GM18526 (cell line): ENCODE data around the gene DSP.

ENCODE experiments used
- POLR2A ChIP-seq: IDR thresholded peaks from 3 replicates; pipeline ENCODE4 v1.6.1; 2011; ENCODE audit not compliant: insufficient read length; ENCODE audit errors: extremely low read depth

Gene DSP

DNA sequence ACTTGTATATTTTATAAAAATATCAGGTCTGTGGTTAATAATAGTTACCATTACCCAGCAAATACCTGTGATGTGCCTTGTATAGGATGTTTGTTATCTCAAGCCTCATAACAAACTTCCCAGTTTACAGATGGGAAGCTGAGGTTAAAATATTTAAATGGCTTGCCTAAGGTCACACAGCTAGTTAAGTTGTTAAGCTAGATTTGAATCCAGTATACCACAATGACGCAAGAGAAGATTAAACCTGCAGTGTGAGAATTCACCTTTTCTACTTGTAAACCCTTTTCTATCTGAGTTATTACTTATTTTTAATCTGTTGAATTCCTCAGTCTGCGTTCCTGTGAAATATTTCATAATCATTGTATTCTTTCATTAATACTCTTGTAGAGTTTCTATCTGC is 4.9 kb downstream of the DSP start:
- TF ChIP-seq POLR2A = no peak

DNA sequence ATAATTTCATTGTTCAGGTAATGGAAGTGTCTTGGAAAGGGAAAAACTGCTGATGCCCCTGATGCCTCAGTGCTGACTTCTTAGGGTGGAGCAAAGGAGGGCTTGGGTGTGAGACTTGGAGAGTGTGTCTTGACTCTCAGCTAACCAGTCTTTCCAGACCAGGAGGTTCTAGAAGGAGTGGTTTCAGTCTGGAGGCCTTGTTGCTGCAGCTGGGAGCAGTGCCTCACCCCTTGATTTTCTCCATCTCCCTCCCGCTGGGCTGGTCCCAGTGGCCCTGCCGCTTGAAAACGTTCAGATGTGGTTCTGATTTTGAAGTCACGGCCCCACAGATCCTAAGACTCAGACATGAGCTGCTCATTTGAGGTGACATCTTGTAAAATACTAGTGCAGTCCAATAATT is 5.4 kb downstream of the DSP start:
- TF ChIP-seq POLR2A = no peak

DNA sequence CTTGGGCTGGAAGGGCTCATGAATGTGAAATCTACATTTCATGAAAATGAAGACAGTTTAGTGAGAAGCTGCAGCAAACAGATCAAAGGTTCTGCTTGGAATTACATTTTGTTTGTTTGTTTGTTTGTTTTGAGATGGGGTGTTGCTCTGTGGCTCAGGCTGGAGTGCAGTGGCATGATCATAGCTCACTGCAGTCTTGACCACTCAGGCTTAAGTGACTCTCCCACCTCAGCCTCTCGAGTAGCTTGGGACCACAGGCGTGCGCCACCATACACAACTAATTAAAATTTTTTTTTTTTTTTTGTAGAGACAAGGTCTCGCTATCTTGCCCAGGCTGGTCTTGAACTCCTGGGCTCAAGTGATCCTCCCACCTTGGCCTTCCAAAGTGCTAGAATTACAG is 5.8 kb downstream of the DSP start:
- no peak for TF ChIP-seq POLR2A

DNA sequence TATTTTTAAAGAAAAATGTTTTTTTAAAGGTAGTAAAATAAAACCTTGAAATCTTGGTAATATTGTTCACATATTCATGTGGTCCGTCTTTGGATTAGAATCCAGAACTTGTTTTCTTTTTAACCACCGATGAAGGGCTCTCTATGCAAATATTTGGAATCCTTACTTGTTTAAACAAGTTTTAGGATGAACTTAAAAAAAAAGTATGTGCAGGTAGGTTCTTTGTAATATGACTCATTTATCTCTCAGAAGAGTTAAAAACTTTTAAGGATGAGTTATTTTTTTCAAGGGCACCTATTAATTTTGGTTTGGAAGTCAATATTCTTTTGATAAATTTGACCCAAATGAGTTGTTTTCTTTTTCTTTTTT is 8.9 kb downstream of the DSP start:
- TF ChIP-seq POLR2A = no peak

DNA sequence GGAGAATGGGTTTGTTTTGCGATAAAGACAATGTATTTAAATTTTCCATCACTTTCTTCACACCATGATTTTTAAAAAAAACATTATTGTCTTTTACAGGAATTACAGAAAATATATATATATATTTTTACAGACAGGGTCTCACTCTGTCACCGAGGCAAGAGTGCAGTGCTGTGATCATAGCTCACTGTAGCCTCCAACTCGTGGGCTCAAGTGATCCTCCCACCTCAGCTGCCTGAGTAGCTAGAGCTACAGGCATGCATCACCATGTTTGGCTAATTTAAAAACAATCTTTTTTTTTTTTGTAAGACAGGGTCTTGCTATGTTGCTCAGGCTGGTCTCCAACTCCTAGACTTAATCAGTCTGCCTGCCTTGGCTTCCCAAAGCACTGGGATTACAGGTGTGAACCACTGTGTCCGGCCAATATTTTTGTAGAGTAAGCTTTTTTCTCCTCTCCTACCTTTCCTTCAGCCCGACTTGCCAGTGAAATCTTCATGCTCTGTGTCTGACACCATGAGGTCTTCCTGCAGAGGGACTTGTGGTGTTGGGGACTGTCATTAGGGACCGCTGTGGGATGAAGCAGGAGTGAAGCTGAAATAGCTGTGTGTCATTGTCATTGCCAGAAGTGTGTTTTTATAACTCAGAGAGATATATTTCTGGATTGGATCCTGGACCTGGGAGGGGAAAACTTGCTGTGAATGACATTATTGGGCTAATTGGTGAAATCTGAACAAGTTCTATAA is 13.2 kb downstream of the DSP start:
- TF ChIP-seq POLR2A = no peak

DNA sequence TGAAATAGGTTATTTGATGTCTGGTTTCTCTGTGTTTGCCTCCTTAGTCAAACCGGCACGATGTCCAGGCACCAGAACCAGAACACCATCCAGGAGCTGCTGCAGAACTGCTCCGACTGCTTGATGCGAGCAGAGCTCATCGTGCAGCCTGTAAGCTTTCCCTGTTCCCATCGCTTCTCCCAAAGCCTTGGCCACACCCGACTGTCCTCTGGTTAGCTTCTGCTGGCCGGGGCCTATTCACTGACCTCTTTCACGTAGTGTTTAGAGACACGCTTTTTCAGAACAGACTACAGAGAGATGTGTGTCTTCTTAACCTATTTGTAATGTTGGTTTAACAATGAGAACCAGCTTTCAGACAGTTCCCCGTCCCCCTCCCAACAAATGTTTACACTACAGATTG is 14.2 kb downstream of the DSP start:
- TF ChIP-seq POLR2A = no peak

DNA sequence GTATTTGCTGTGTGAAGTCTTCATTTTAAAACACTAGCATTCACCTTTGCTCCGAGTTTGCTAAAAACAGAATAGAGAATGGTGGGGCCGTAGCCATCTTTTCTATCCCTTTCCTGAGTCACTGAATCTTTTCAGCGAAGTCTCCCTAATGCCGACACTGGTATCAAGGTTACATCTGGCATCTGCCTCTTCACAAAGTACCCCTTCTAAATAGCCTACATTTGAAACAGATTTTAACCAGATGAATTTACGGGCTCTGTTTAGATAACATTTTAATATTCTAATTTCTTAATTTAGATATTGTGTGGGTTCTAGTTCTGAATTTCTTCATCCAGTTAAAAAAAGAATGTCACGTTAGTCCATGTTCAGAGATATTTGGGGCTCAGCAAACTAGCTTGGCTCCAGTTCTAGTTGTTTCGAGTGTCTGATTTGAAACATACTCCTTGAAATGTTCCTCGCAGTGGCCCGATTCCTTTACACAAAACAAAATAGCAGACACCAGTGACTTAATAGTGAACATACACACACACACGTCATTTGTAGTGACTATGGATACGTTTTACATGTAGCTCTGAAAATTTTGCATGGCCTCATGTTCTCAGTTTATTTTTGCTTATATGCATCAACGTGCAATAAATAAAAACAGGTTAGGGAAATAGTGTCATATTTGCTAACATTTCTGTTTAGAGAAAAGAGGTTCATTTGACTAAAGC is 15.1 kb downstream of the DSP start:
- TF ChIP-seq POLR2A = no peak

DNA sequence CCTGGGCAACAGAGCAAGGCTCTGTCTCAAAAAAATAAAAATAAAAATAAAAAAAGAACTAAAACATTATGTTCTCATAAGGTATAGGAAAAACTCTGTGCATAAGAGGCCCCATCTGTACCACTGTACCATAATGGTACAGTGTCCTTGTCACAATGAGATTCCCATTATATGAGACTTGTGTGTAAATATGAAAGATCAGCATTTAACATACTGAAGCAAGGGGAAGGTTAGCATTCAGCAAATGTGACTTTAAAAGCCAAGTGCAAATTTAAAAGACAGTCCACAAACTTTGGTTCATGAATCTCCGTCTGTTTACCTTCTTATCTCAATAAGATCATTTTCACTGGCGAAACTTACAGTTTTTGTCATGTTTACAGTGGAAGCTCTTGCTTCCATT is 16.2 kb downstream of the DSP start:
- TF ChIP-seq POLR2A = no peak

DNA sequence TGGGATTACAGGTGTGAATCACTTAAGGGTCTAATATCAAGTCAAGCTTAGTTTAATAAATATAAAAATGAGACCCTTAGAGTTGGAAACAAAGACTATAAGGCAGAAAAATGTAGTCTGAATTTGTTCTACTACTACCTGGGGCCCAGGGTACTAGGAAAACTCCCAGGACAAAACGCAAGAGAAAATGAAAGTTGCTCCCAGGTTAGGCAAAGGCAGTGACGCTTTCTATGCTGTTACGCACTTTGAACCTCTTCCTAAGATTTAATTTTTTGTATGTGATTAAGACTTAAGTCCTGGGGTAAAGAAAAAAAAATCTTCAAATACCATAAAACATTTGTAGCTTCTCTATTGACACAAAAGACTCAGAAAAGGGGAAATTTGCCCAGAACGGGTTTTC is 17.3 kb downstream of the DSP start:
- no peak for TF ChIP-seq POLR2A

DNA sequence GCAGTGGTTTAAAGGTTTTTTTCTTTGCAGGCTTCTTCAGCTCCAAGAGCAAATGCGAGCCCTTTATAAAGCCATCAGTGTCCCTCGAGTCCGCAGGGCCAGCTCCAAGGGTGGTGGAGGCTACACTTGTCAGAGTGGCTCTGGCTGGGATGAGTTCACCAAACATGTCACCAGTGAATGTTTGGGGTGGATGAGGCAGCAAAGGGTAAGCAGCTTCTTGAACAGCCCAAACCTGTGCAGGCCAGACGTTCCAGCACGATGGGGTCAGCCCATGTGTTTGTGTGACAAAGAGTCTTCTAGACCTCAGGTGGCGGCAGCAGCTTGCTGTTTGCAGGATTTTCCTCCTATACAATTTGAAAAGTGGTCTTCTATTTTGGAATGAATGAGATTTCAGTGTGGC is 17.7 kb downstream of the DSP start:
- TF ChIP-seq POLR2A = no peak

DNA sequence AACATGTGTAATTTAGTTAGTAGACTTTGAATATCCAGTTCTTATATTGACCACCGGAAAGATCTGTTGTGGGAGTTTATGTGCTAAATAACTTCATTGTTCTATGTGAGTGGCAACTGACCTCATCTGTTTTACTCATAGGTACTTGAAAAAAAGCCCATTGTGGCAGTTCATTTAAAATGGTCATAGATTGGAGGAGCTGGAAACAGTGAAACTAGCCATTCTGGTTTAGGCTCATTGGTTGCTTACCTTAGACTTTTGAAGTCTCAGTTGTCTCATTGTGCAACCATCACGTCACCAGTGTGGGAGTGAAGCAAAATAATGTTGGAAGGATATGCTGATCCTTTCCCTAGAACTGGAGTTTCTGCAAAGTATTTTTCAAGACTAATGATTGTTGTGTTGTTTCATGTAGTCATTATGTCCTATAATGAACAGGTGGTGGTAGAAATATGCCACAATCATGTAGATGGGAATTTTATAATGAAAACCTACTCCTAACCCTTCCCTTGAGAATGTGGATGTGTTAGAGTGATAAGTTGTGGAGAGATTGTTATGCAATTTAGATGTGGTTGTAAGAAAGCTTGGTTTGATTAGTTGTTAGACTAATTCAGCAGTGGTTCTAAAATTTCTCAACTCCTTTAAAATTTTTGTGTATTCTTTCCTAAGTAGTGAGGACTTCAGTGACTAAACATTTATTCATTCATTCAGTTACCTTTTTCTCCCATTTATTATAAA is 18.3 kb downstream of the DSP start:
- no peak for TF ChIP-seq POLR2A

DNA sequence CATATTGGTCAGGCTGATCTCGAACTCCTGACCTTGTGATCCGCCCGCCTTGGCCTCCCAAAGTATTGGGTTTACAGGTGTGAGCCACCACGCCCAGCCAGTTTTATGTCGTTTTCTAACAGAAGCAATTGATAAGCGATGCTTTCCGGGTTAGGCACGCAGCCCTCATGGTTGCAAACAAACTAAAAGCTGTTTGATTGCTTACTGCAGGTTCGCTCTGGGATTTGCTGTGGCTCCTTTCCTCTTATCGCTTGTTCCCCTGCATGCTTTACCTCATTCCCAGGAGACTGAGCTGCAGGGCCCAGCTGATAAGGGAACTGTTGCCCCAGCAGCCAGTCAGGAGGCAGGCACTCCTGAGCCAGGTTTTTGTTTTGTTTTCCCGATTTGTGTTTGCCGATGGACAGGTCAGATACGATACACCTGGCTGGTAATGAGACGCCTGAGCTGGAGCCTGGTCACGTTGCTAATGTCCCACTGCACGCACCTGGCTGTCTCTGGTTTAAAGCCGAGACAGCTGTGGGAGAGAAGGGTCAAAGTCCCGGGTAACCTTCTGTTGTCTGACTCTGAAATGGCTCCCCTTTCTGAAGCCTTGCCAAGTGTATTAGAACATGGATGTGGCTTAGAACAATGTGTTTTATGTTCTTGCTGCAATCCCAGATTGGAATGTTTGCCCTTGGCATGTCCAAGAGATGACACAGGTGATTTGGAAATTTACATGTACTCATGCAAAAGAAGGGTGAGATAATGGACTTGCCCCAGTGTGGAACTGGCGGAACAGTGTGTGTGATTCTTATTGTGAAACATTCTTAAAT is 19.9 kb downstream of the DSP start:
- no peak for TF ChIP-seq POLR2A

DNA sequence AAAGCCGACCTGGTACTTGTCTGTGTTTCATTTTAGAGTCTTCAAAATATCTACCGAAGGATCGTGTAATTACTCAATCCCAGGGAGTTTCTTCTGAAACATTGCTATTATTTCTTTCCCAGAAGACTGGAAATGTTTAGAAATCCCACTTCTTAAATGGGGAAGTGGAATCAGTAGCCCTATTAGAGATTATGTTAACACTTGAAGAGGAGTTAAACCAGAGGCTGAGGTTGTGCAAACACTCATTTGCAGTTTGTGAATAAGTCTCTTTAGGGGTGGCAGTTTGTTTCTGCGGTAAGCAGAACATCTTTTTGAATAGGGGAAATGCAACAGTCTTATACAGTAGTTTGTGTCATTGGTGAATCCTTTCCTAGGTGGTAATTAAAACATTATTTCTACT is 21.3 kb downstream of the DSP start:
- no peak for TF ChIP-seq POLR2A

DNA sequence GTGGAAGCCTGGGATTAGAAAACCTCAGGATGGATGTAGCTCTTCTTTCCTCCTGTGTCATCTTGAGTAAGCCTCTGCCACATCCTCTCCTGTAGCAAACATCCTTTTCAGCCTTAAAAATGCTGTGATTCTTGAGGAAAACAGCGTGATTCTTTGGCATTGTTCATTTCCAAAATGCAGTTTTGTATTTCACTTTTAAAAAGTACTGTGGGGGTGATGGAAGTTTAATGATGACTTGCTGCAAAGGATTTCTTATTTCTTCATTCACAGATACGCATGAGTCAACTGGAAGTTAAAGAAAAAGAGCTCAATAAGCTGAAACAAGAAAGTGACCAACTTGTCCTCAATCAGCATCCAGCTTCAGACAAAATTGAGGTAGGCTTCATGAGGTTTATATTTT is 24.6 kb downstream of the DSP start:
- TF ChIP-seq POLR2A = no peak

DNA sequence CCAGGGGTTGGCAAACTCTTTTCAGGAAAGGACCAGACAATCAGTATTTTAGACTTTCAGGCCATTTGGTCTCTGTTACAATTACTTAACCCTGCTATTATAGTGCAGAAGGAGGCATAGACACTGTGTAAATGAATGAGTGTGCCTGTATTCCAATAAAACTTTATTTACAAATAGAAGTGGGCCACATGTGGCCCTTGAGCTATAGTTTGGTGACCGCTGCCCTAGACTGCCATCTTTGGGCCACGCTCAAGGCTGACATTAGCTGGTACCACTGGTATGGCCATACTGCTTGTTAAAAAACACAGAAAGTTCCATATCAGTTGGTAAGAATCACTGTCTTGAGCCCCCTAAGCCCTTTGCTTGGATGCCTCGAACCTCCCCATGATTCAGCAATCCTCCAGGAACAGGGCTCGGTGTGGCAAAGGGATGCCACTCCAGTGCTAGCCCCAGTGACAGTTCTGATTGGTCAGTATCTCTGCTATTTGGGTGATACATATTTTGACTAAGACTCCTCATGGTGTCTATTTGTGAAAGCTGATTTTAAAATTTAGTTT is 25.2 kb downstream of the DSP start:
- TF ChIP-seq POLR2A = no peak

DNA sequence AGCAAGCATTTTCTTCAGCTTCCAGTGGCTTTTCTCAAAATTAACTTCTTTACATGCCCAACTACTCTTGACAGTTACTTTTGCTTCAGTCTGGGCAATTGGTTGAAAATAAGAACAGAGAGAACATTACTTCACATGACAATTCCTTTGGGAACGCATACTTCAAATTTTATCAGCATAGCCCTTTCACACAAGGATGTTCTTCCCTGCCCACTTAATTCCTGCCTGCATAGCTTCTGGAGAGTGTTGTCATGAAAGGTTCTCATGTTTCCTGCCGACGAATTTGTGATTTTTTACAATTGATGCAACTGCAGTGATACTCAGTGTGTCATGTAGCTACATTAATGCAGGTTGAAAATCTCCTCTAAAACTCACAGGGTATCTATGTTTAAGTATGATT is 26.6 kb downstream of the DSP start:
- no peak for TF ChIP-seq POLR2A

DNA sequence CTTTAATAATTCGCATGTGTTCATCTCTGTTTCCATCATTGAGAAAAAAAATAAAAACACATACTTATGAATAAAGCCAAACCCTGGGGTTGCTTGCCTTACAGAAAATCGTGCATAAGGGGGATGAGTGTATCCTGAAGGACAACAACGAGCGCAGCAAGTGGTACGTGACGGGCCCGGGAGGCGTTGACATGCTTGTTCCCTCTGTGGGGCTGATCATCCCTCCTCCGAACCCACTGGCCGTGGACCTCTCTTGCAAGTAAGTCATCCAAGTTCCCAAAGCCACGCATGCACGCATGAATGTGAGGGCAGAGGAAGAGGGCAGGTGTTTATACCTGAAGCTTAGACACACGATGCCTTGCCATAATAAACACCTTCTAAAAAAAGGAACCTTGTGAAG is 27.6 kb downstream of the DSP start:
- TF ChIP-seq POLR2A = no peak
